LNCaP clone FGC (cell line): ENCODE measurements around the gene PNKD.

Source experiments
- DNase-seq: peaks from one replicate; pipeline ENCODE4 v3.0.0-alpha.2; 2011; ENCODE audit warnings: low read depth
- H3K4me3 ChIP-seq: 2 replicates; pipeline ENCODE4 v1.5.1; 2011; ENCODE audit warnings: mild to moderate bottlenecking, low read depth, low read length, control low read depth
- CTCF ChIP-seq: IDR thresholded peaks from 2 replicates; pipeline ENCODE4 v1.5.1; 2012; ENCODE audit warnings: mild to moderate bottlenecking; ENCODE audit not compliant: control insufficient read depth, insufficient read depth; ENCODE audit errors: extremely low read depth

The PNKD gene

GRCh38 chr2:218332920-218333645, 62.8 kb downstream of the PNKD start:
- H3K4me3 ChIP-seq, result no peak overlapping the region
- TF ChIP-seq CTCF, result no peak
- DNase-seq, result no peak

- H3K4me3 ChIP-seq, result no peak overlapping the region
- TF ChIP-seq CTCF, result no peak
- no peak for DNase-seq
Observed at GRCh38 chr2:218334531-218334930, 64.2 kb downstream of the PNKD start.

GRCh38 chr2:218340656-218341055, 70.3 kb downstream of the PNKD start:
- H3K4me3 ChIP-seq, result no peak overlapping the region
- no peak for DNase-seq
- TF ChIP-seq CTCF, result no peak

- no peak overlapping the region for H3K4me3 ChIP-seq
- TF ChIP-seq CTCF, result no peak
- no peak for DNase-seq
Observed at GRCh38 chr2:218341381-218341780, 71.1 kb downstream of the PNKD start.

GRCh38 chr2:218342837-218343236, 72.5 kb downstream of the PNKD start:
- no peak overlapping the region for H3K4me3 ChIP-seq
- no peak for DNase-seq
- no peak for TF ChIP-seq CTCF

- TF ChIP-seq CTCF, result no peak
- DNase-seq, result no peak
- no peak overlapping the region for H3K4me3 ChIP-seq
Observed at GRCh38 chr2:218343591-218343990, 73.3 kb downstream of the PNKD start.
